K562 (cell line): ENCODE measurements around the gene NBPF4. TPM values are rescaled to one million over a fixed set of nuclear protein-coding genes. Genes with fewer than 3 reads are reported as not detected.

Source experiments
- BRD4 ChIP-seq: fragments of 200-600 bp; sonication (generic); IDR thresholded peaks from 2 replicates; pipeline ENCODE4 v1.6.1; 2017; ENCODE audit warnings: inconsistent platforms
- GATAD2B ChIP-seq: fragments of 450-650 bp; IDR thresholded peaks from 2 replicates; pipeline ENCODE4 v1.6.1; 2017; ENCODE audit warnings: mild to moderate bottlenecking, borderline replicate concordance
- MYC ChIP-seq, 2 experiments: fragments of 250-450 bp in 1 of 2; sonication (Bioruptor Pico) in 1 of 2; IDR thresholded peaks; 2 replicates each; pipeline versions ENCODE4 v1.5.1 to v1.6.1; 2012 to 2021; ENCODE audit warnings: low read depth in 2 of 2, borderline replicate concordance in 1 of 2, improper control_type of control experiment in 1 of 2, low read length in 1 of 2, mild to moderate bottlenecking in 1 of 2, moderate library complexity in 1 of 2
- SIN3A ChIP-seq, 2 experiments: fragments of 150-350 bp in 1 of 2; IDR thresholded peaks; 2 replicates each; pipeline ENCODE4 v1.6.1; 2011 to 2016; ENCODE audit warnings: borderline replicate concordance in 2 of 2, low read depth in 2 of 2, low read length in 2 of 2, mild to moderate bottlenecking in 2 of 2, moderate library complexity in 2 of 2; ENCODE audit not compliant: control insufficient read depth in 1 of 2
- SMAD3 ChIP-seq: fragments of 450-650 bp; formaldehyde crosslinking; conservative IDR thresholded peaks from 2 replicates; pipeline ENCODE4 v1.4.0; 2020; ENCODE audit warnings: mild to moderate bottlenecking
- SMAD4 ChIP-seq: fragments of 250-450 bp; sonication (Bioruptor Pico); conservative IDR thresholded peaks from 2 replicates; pipeline ENCODE4 v1.8.0; 2021; ENCODE audit warnings: inconsistent platforms, mild to moderate bottlenecking, moderate library complexity
- ZMIZ1 ChIP-seq, 2 experiments: fragments of 150-350 bp in 1 of 2; IDR thresholded peaks; 2 replicates each; pipeline ENCODE4 v1.6.1; 2012 to 2016; ENCODE audit warnings: low read depth in 2 of 2, low read length in 2 of 2, mild to moderate bottlenecking in 1 of 2, moderate library complexity in 1 of 2
- ZNF384 ChIP-seq: IDR thresholded peaks from 2 replicates; pipeline ENCODE4 v1.6.1; 2012; ENCODE audit warnings: low read depth, low read length, improper control_type of control experiment
- ZNF57 ChIP-seq: fragments of 450-650 bp; formaldehyde crosslinking; IDR thresholded peaks from 2 replicates; pipeline ENCODE4 v1.4.0; 2020; ENCODE audit warnings: mild to moderate bottlenecking, moderate library complexity
- ZNF766 ChIP-seq: fragments of 200-800 bp; sonication (Bioruptor generic); conservative IDR thresholded peaks from 2 replicates; pipeline ENCODE4 v1.6.1; 2016; ENCODE audit warnings: missing genetic modification characterization, missing compliant biosample characterization
- polyA plus RNA-seq, 8 experiments: library from polyadenylated mRNA; depleted of rRNA in 4 of 8; stranded (reverse) in 5 of 8; unstranded in 3 of 8; fragments of >200 nt; fragmentation: Nextera tagmentation in 2 of 8; fragmentation: Illumina TruSeq in 1 of 8; extraction: Ambion mirVana in 2 of 8; extraction: Trizol in 1 of 8; gene quantifications; 2 replicates each; pipeline versions ENCODE4 v1.2.1 to v1.2.3, GENCODE V29; 2011 to 2014; ENCODE audit warnings: inconsistent platforms in 1 of 8, missing spikeins in 1 of 8
- total RNA-seq, 7 experiments: library from RNA; depleted of rRNA in 6 of 7; stranded (reverse); fragments of >200 nt in 6 of 7; fragmentation: Illumina TruSeq in 2 of 7; extraction: Trizol in 2 of 7; gene quantifications; 2 replicates each; pipeline versions ENCODE4 v1.2.1 to v1.2.3, GENCODE V29; 2011 to 2021; ENCODE audit warnings: low replicate concordance in 1 of 7
- TF ChIP-seq, protein P1 (sequence below): fragments of 450-650 bp; formaldehyde crosslinking; IDR thresholded peaks from 2 replicates; pipeline ENCODE4 v1.4.0; 2020; ENCODE audit warnings: mild to moderate bottlenecking, moderate library complexity
- TF ChIP-seq, protein P2 (sequence below): fragments of 200-400 bp; formaldehyde crosslinking; IDR thresholded peaks from 2 replicates; pipeline ENCODE4 v1.6.1; 2017; ENCODE audit warnings: mild to moderate bottlenecking, low read depth, low read length, moderate library complexity

NBPF4 gene
- total and polyA plus RNA-seq, 9 of the 15 experiments (the other 6 are each of a cell fraction or from before 2014, with no cell fraction given): 3.6 to 10.4 (median 5.9) TPM

- TF ChIP-seq ZMIZ1 (IDR thresholded peaks at IDR 0.05; ENCODE audit: low read depth in 2 of 2, low read length in 2 of 2): no peak
- TF ChIP-seq, protein P1, sequence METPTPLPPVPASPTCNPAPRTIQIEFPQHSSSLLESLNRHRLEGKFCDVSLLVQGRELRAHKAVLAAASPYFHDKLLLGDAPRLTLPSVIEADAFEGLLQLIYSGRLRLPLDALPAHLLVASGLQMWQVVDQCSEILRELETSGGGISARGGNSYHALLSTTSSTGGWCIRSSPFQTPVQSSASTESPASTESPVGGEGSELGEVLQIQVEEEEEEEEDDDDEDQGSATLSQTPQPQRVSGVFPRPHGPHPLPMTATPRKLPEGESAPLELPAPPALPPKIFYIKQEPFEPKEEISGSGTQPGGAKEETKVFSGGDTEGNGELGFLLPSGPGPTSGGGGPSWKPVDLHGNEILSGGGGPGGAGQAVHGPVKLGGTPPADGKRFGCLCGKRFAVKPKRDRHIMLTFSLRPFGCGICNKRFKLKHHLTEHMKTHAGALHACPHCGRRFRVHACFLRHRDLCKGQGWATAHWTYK (CRISPR knock-in tag): peak; percentile 78
- TF ChIP-seq, protein P2, sequence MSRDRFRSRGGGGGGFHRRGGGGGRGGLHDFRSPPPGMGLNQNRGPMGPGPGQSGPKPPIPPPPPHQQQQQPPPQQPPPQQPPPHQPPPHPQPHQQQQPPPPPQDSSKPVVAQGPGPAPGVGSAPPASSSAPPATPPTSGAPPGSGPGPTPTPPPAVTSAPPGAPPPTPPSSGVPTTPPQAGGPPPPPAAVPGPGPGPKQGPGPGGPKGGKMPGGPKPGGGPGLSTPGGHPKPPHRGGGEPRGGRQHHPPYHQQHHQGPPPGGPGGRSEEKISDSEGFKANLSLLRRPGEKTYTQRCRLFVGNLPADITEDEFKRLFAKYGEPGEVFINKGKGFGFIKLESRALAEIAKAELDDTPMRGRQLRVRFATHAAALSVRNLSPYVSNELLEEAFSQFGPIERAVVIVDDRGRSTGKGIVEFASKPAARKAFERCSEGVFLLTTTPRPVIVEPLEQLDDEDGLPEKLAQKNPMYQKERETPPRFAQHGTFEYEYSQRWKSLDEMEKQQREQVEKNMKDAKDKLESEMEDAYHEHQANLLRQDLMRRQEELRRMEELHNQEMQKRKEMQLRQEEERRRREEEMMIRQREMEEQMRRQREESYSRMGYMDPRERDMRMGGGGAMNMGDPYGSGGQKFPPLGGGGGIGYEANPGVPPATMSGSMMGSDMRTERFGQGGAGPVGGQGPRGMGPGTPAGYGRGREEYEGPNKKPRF: no peak
- TF ChIP-seq GATAD2B: peak; percentile 98
- TF ChIP-seq ZNF384: peak; percentile 15; the same call in 1 of the 2 replicates
- peak; percentile 31 to 65; a peak in 2 of 4 replicates for TF ChIP-seq SIN3A (IDR thresholded peaks at IDR 0.05; ENCODE audit: borderline replicate concordance in 2 of 2, control insufficient read depth in 1 of 2, low read depth in 2 of 2, low read length in 2 of 2)
- TF ChIP-seq SMAD3 (CRISPR knock-in tag): 0 out of 2 replicates have a peak, but pooled peaks have one; percentile 45
- TF ChIP-seq ZNF766 (CRISPR knock-in tag): 0 out of 2 replicates have a peak, but pooled peaks have one; percentile 15
- peak; percentile 67; the same call in 1 of the 2 replicates for TF ChIP-seq ZNF57 (CRISPR knock-in tag)
- peak; percentile 74 for TF ChIP-seq SMAD4 (CRISPR knock-in tag)
- peak; percentile 48; the same call in 1 of the 2 replicates for TF ChIP-seq MYC (IDR thresholded peaks at IDR 0.05; ENCODE audit: low read depth, low read length)
- peak; percentile 51; the same call in 1 of the 2 replicates for TF ChIP-seq MYC (CRISPR knock-in tag; IDR thresholded peaks at IDR 0.05; ENCODE audit: borderline replicate concordance, low read depth)
- 0 out of 2 replicates have a peak, but pooled peaks have one; percentile 46 for TF ChIP-seq BRD4
Measured at GRCh38 chr1:108199781-108200686, 43.8 kb downstream of the NBPF4 start, which contains the start of gene SLC25A24 (continued).
